CD4-positive, alpha-beta T cell treated with Interleukin-1 beta for 1 hour (primary cell): ENCODE results near the gene GLIS1.

Experiments
- DNase-seq, 2 donors: peaks; one replicate each; pipeline ENCODE4 v3.0.0-alpha.2; 2020 to 2022

GLIS1 gene

DNA sequence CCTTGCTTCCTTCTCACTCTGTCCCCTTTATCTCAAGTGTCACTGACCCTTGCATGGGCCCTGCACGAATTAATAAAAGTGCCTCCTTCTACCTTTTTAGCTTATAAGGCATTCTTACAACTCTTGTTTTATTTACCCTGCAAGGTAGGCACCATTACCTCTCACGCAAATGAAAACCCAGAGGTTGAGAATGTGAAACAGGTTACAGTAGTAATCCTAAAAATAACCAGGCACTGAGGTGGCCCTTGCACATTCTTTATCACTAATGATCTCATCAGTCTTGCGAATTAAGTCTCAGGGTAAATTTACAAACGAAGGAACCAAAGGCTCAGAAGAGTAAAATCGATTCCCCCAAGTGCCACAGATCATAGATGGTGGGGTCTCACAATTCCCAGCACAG lies 3.7 kb downstream of the GLIS1 start:
- DNase-seq: no peak

- DNase-seq: no peak
Observed at GRCh38 chr1:53734650-53735211, 4.2 kb downstream of the GLIS1 start.

- DNase-seq: no peak
Observed at GRCh38 chr1:53733975-53734649, 4.9 kb downstream of the GLIS1 start.

GRCh38 chr1:53733447-53733931 lies 5.5 kb downstream of the GLIS1 start:
- no peak for DNase-seq

GRCh38 chr1:53732912-53733317 lies 6.0 kb downstream of the GLIS1 start:
- no peak for DNase-seq

DNA sequence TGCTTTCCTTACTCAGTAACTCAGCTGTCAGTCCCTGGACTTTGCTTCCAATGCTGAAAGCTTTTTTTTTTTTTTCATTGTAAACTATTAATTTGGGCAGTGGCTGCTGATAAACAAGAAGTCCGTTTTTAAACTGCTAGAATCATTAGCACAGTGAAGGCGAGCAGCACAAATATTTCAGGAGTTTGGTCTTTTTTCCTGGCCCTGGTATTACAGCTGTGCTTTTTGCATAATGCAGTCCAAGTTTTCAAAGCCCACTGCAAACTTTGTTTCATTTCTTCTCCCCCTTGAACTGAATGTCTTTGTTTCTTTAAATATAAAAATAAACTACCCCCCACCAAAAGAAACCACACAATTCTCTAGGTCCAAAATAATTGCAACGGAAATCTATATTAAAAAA lies 6.6 kb downstream of the GLIS1 start:
- no peak for DNase-seq

- no peak for DNase-seq
Observed at GRCh38 chr1:53731779-53732305, 7.1 kb downstream of the GLIS1 start.

GRCh38 chr1:53731043-53731600 lies 7.8 kb downstream of the GLIS1 start:
- DNase-seq: no peak

DNA sequence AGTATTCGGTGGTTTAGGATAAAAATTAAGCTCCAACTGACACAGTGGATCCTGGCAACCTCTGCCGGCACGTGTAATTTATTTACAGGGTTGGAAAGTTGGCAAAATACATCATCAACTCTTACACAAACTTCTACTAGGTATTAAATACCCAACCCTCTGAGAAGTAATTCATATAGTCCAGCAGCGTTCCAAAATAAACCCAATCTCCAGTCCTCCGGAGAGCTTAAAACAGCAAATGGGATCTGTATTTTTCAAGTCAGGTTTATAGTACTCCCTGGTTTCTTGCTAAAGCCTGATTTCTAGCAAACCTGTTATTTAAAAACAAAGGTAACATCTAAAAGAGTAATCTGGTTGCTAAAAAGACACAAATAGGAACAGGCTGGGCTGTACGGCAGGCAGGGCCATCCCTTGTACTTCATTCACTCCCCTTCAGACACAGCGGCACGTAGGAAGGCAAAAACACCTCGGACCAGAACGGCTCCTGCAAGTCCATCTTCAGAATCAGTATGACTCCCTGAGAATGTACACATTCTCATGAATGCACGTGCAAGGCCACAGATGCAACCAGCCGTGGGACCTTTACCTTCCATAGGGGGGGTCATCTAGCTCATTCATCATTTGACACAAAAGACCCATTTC lies 8.6 kb downstream of the GLIS1 start:
- DNase-seq: no peak

- no peak for DNase-seq
Observed at GRCh38 chr1:53729456-53730223, 9.3 kb downstream of the GLIS1 start.

- DNase-seq: no peak
Observed at GRCh38 chr1:53728702-53729455, 10.1 kb downstream of the GLIS1 start.

GRCh38 chr1:53728196-53728595 lies 10.8 kb downstream of the GLIS1 start:
- no peak for DNase-seq

- no peak for DNase-seq
Observed at GRCh38 chr1:53727461-53728092, 11.4 kb downstream of the GLIS1 start.

GRCh38 chr1:53726009-53726600 lies 12.9 kb downstream of the GLIS1 start:
- no peak for DNase-seq

GRCh38 chr1:53725238-53725689 lies 13.7 kb downstream of the GLIS1 start:
- DNase-seq: no peak

DNA sequence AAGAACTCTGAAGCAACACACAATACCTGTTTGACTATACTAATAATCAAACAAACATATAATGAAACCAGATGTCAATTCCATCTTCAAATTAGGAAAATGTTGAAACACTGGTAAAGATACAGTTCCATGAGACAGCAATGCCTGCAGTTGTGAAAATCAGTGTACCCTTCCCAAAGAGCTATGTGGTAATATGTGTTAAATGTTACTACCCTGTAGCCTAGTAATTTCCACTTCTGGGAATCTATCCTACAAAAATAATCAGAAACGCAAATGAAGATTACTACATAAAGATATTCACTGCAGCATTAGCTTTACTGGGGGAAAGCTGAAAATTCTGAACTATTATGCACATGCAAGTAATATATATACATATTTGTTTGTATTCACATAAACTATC lies 16.9 kb downstream of the GLIS1 start:
- no peak for DNase-seq

GRCh38 chr1:53721088-53721487 lies 17.9 kb downstream of the GLIS1 start:
- no peak for DNase-seq

- no peak for DNase-seq
Observed at GRCh38 chr1:53719469-53719868, 19.5 kb downstream of the GLIS1 start.

DNA sequence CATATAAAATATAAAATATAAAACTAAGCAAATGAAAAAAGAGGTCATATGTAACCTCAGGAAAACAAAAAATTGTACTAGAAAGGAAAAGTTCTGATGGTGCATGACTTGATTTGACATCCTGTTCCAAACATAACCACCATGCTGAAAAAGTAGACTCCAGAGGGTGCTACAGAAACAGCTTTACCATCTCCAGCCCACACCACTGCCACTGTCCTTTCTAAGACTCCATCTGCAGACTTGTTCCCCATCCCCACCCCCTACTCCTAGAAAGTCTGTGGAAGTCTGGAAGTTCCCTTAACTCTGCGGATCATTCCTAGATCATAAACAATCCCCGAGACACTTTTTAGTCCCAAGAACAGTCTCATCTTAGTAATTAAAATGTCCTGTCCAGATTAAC lies 20.5 kb downstream of the GLIS1 start:
- no peak for DNase-seq

DNA sequence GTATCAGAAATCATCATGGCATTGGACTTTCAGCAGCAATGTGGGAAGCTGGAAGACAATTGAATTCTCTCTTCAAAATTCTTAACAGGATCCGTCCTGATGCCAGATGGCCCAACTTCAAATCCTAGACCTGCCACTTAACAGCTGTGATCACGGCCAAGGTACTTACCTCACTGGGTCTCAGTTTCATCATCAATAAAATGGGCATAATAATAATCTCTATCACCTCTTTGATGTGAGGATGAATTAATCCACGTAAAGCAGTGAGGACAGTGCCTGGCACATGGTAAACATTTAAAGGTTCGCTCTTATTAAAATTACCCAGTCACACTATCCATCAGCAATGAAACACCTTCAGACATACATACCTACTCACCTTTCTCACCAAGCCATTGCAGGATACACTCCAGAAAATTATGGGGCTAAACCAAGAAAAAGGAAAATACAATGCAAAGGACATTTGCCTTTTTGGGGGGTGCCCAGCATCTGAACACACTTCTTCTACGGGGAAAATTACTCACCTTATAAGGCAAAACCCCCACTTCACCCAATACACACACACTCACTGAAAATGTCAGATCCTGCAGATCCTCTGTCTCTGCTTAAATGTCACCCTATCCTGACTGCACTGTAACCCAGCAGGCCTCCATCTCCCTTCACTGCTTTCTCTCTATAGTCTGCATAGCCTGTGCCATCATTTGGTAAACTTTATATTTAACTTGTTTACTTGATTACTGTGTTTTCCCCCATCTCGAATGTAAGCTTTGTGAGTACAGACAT lies 21.7 kb downstream of the GLIS1 start:
- DNase-seq: no peak
